Left forelimb (tissue), 1 donor: Measurements from ENCODE around the gene KRTAP23-1.

Experiments
- DNase-seq: peaks from one replicate; pipeline ENCODE4 v3.0.0-alpha.2; 2018; ENCODE audit warnings: low spot score

The KRTAP23-1 gene

GRCh38 chr21:30306884-30307283 lies 41.5 kb downstream of the KRTAP23-1 start:
- DNase-seq = no peak

GRCh38 chr21:30305136-30305535 lies 43.3 kb downstream of the KRTAP23-1 start:
- DNase-seq = no peak
